GM12875 (cell line): Measurements from ENCODE around the gene PLEKHH1.
"Not testable (repeated sequence)": the region's sequence is repeated elsewhere in the genome, so short reads cannot be mapped to it uniquely, and the experiment has no call there.

Source experiments
- H3K4me3 ChIP-seq: one replicate; pipeline ENCODE4 v1.5.1; 2011; ENCODE audit warnings: low read depth, low read length, control low read depth
- CTCF ChIP-seq: IDR thresholded peaks from 2 replicates; pipeline ENCODE4 v1.5.1; 2011; ENCODE audit warnings: low read depth, mild to moderate bottlenecking, control low read depth, inconsistent platforms, low read length, moderate library complexity, borderline replicate concordance; ENCODE audit not compliant: insufficient read depth

The PLEKHH1 gene

GRCh38 chr14:67586369-67586768 lies 53.3 kb downstream of the PLEKHH1 start:
- TF ChIP-seq CTCF = no peak
- H3K4me3 ChIP-seq = no peak overlapping the region

- H3K4me3 ChIP-seq = no peak overlapping the region
- no peak for TF ChIP-seq CTCF
Observed at GRCh38 chr14:67589204-67589770, 56.2 kb downstream of the PLEKHH1 start.

GRCh38 chr14:67593650-67594049 lies 60.6 kb downstream of the PLEKHH1 start:
- not testable (repeated sequence) for H3K4me3 ChIP-seq

GRCh38 chr14:67595392-67595791 lies 62.3 kb downstream of the PLEKHH1 start:
- no peak overlapping the region for H3K4me3 ChIP-seq
- no peak for TF ChIP-seq CTCF

GRCh38 chr14:67599698-67600561 lies 66.8 kb downstream of the PLEKHH1 start, which contains the start of gene PIGH:
Gene PIGH (minus strand): TSS chr14:67600268. CDS start chr14:67600203, 65 bp downstream.
- peak within 1 kb of the TSS; percentile 83 for H3K4me3 ChIP-seq
- peak; percentile 72 for TF ChIP-seq CTCF

GRCh38 chr14:67600562-67600974 lies 67.5 kb downstream of the PLEKHH1 start:
- peak overlapping the region; percentile 36 for H3K4me3 ChIP-seq

- TF ChIP-seq CTCF = no peak
- no peak overlapping the region for H3K4me3 ChIP-seq
Observed at GRCh38 chr14:67602076-67602475, 69.0 kb downstream of the PLEKHH1 start.

- no peak for TF ChIP-seq CTCF
- H3K4me3 ChIP-seq = no peak overlapping the region
Observed at GRCh38 chr14:67602995-67603545, 70.0 kb downstream of the PLEKHH1 start.
